GM18870 (cell line): ENCODE data around the gene NR1H4.
"Not testable (repeated sequence)": the region's sequence is repeated elsewhere in the genome, so short reads cannot be mapped to it uniquely, and the experiment has no call there.

ENCODE experiments used
- ATAC-seq: cut with Tn5 transposase; IDR thresholded peaks from one replicate; pipeline ENCODE4 v1.9.1; 2021; ENCODE audit warnings: moderate library complexity; ENCODE audit not compliant: unreplicated experiment

Gene NR1H4

DNA sequence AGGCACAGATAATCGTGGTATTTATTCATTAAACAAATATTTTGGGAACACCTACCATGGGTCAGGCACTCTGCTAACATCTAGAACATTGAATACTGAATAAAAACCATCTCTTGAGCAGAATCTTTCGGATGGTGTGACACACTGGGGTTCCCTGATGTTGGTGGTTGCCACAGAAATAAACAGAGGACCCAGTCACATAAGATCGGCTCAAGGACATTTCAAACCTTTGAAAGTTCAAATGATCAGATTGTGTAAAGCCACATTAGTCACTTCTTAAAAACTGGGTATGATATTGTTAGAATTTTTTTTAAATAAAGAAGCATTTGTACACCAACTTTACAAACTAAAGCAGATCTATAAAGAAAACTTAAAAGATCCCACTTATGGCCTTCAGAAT lies 39.0 kb downstream of the NR1H4 start:
- no peak for ATAC-seq

DNA sequence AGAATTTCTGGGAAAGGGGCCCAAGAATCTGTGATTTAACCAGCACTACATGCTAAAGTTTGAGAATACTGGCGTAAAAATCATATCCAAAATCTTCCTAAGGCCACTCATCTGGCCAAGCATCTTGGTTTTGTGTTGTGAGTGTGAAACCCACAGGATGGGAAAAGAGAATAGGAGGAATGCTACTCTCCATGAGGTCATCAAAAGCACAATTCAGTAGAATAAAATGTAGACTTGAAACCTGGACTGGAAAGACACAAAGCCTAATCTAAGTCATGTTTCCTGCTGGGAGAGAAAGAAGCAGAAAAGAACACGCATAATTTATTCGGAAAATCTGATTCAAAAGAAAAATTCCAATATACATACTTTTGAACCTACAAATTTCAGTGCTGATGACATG lies 42.3 kb downstream of the NR1H4 start:
- ATAC-seq = no peak

DNA sequence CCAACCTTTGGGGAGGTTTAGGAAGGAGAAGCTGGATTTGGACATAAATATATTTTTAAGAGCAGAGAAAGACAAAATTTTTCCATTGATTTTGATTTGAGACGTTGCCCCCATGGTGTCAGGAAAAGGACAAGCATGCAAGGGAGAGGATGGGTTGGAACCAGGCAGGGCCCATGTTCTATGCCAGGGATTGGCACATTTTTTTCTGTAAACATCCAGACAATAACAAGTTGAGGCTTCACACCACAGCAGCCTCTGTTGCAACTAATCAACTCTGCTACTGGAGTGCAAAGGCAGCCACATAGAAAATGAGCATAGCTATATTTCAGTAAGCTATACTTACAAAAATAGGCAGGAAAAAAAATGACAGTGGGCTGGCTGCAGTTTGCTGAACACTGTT lies 44.7 kb downstream of the NR1H4 start:
- no peak for ATAC-seq

DNA sequence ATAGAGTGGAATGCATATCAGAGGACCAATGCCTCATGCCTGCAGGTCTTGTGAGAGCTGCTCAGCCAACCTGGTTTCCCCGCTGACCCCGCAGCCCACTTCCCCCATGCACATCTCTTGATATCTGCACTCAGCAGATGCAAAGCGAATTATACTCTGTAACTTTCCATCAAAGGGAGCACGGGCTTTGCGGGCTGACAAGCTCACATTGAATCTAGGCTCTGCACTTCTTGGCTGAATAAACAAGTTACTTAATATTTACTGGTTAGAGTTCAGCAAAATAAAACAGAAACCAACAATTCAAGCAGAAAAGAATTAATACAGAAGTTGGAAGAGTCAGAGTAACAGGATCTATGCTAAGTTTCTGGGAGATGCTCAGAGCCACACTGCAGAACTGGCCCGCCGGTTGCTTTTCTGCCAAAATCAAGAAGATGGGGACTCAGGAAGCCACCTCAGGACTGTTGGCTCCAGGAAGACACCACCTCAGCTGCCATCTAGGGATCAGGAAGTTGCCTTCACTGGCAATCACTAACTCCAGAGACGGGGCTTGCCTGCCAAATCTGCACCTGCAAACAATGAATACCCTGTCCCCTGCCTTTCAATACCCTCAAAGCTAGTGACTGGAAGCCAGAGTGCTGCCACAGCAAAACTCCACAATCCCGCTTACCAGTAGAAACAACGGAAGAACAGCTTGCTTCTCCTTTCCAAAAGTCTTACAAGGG lies 46.5 kb downstream of the NR1H4 start:
- ATAC-seq = no peak

DNA sequence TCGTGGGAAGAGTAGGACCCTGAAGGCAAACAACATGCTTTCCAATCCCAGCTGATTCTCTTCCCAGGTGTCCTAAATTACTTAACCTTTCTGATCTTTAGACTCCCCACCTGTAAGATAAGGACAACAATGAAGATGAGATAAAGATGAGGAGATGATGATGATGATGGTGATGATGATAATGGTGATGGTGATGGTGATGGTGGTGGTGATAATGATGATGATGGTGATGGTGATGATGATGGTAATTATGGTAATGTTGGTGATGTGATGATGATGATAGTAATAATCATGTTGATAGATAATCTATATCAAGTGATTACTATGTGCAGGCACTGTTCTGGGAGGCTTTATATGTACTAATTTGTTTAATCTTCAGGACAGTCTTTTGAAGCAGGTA lies 48.3 kb downstream of the NR1H4 start:
- no peak for ATAC-seq

DNA sequence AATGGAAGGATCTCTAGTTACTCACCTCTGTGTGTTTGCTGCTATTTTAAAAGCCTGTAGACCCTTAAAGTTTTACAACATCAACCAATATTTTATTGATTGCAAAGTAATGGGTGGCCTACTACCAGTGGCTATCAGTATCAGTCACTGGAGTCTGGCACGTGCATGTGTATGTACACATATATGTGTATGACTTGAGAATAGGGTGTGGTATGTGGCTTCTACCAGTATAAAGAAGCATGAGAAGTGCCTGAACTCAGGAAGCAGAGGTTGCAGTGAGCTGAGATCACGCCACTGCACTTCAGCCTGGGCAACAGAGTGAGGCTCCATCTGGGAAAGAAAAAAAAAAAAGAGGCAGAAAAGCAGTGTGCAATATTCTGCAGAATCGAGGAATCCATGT lies 54.4 kb downstream of the NR1H4 start:
- ATAC-seq = no peak

DNA sequence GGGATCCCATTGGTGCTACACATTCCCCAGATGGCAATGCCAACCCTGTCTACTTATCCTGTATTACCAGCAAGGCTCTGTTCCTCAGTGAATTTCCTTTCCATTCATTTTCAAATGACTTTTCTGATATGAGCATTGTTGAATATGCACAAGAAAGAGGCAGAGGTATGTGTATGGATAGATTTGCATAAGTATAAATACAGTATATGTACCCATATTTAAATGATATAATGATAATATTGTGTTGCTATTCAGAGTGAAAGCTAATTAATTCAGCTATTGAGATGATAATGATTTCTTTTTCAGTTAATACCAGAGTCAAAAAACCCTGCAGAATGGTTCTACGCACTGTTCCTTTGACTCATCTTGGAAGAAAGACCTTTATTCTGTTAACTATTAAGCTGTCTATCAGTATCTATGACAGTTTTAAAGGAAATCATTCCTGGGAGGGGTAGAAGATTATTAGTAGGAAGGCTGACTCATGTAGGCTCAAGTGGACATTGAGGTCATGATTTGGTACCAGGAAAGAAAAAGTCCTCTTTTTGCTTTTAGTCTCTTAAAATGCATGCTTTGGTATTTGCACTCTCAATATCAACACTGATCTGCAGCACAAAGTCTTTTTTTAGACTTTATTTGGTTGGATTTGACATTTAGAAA lies 54.9 kb downstream of the NR1H4 start:
- no peak for ATAC-seq

DNA sequence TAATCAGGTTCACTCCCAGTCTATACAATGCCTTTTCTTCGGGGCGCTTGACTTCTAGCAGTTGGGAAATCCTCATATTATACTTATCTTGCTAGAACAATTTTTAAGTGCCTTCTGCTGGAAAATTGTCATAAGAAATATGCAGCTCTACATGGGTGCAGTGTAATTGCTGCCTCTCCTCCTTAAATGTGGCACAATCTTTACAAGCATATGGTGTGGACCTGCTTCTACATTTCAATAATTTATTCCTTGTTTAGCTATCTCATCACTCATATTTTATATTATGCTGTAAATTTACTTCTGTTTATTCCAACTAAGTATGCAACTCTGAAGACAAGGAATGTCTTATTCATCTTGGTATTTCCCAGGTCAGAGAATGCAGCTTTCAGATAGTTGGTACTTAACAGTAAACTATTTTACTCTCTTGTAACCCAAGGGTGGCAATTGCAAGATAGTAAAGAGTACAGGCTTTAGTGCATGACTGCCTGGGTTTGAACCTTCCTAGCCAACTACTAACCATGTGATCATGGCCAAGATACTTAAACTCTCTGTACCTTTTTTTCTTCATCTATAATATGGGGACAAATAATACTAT lies 56.2 kb downstream of the NR1H4 start:
- no peak for ATAC-seq

DNA sequence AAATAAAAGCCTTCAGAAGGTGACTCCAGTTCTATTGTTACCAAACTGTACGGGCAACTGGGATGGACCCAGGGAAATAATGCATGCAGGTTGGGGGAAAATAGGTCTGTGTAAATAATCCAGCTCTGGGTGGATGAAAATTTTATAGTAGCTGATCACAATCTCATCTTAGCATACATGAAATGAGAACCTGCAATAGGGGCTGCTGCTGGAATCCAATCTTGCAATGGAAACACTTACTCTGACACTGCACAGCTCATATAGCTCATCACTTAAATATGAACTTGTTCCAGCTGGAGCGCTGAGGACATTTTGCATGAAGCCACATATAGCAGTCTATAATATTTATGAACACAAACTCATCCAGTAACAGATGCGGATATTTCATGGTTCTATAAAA lies 59.7 kb downstream of the NR1H4 start:
- ATAC-seq = no peak

DNA sequence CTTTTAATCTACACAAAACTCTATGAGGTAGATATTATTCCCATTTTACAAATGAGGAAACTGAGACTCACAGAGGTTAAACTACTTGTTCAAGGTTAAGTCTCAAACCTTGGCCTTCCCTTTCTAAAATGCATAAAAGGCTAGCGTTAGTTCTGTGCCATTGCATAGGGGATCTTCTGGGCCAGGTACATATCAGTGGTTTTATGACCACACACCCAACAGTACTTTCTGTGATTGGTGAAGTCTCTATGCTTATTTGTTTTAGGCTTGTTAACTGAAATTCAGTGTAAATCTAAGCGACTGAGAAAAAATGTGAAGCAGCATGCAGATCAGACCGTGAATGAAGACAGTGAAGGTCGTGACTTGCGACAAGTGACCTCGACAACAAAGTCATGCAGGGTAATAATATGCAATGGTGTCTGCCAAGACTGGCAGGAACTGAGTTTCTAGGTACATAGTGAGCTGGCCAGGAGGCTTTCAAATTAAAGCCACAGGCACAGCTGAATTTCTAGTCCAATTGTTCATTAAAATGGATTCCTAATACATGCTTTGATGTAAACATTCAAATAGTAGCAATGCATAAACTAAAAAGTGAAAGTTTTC lies 61.1 kb downstream of the NR1H4 start:
- ATAC-seq = no peak

DNA sequence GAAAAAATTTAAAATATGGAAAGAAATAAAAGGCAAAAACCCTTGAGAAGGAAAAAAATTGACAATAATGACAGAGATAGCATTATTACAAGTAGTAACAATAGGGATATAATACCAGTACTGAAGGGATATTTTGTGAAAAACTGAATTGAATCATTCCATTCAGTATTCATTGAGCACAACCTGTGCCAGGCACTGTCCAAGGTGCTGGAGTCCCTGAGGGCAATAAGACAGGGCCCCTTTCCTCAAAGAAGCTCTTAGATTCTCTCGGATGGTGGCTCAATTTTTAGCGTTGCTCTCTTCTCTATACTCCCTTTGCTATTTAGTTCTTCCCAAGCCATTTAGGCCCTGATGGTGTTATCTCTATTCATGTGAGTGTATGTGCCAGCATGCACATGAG lies 65.5 kb downstream of the NR1H4 start:
- ATAC-seq = no peak

DNA sequence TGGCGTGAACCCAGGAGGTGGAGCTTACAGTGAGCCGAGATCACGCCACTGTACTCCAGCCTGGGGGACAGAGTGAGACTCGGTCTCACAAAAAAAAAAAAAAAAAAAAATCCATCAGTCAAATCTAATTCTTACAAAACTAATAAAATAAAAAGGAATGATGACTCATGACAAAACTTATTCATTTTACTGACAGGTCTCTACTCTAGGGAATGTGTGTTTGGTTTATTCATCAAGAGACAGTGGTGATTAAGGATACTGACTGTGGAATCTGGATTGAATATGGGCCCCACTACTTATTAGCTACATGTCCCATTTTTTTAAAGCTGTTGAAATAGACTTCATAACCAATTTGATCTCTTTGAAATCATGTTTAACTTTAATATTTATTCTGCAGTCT lies 70.5 kb downstream of the NR1H4 start:
- no peak for ATAC-seq

DNA sequence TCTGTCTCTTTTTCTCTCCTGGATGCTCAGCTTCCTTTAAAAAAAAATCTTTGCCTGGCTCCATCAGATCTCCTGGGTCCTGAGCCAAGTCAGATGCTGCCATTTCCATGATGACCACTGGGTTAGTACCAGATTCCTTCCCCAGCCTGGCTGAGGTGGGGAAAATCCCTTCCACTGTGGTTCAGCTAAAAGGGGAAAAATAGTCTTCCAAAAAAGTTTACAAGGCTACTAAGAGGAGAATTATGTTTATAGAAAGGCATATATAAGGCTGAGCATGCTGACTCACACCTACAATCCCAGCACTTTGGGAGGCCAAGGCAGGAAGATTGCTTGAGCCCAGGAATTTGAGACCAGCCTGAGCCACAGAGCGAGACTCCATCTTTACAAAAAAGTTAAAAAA lies 71.4 kb downstream of the NR1H4 start:
- no peak for ATAC-seq

DNA sequence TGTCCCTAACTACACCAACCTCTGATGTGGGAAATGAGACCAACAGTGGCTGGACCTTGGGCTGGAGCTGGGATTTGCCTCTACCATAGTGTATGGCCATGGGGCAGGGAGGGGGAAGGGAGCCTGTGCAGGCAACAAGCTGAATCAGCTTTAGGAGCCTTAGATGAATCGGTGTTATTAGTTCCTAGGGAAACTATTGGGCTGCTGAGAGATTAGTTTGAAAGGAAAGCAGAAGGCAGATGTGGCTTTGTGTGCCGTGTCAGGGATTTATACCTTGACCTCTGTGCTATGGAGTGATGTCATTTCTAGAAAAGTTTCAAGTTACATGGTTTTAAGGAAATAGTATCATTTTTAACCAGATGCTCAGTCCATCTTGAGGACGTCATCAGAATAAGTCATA lies 80.3 kb downstream of the NR1H4 start:
- no peak for ATAC-seq

DNA sequence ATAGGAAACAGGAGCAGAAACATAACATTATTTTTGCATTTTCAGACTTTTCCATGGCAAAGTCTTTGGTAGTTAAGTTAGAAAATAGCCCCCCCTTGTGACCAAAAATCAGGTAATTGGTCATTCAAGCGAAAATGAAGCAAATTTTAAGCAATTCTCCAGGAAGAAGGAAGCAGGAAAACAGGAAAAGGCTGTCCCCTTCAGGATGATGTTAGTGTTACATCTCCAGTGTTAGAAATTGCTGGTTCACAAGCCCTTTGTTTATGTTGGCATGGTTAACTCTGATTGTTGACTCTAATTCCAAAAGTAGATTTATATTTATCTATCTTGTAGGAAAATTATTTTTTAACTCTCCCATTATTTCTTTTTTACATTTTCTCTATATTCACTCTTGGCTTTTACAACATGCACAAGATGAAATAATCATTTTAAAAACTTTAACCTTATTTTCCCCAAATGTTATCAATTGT lies 81.0 kb downstream of the NR1H4 start:
- ATAC-seq = no peak

DNA sequence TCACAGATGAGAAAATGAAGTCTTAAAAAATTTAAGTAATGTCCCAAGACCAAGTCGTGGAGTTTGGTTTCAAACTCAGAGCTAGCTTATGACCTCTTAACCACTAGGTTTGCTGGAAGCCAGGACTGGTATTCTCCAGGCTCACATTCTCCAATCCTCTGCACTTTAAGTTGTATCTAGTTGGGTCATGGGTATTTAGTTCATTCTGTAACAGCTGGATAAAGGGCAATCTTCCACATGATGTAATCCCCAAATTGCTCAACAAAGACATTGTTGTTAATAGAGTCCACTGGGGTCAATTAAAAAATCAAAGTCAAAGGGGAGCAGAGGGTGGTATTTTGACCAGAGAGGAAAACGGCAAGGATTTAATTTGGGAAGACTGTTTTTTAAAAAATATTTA lies 82.1 kb downstream of the NR1H4 start:
- ATAC-seq = no peak

DNA sequence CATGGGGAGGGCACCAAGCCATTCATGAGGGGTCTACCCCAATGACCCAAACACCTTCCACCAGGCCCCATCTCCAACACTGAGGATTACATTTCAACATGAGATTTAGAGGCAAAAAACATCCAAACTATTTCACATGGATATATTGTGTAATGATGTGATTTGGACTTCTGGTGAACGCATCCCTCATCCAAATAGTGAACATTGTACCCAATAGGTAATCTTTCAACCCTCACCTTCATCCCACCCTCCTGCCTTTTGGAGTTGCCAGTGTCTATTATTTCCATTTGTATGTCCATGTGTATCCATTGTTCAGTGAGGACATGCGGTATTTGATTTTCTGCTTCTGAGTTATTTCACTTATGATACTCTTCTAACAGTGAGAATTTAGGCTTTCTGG lies 83.7 kb downstream of the NR1H4 start:
- no peak for ATAC-seq

DNA sequence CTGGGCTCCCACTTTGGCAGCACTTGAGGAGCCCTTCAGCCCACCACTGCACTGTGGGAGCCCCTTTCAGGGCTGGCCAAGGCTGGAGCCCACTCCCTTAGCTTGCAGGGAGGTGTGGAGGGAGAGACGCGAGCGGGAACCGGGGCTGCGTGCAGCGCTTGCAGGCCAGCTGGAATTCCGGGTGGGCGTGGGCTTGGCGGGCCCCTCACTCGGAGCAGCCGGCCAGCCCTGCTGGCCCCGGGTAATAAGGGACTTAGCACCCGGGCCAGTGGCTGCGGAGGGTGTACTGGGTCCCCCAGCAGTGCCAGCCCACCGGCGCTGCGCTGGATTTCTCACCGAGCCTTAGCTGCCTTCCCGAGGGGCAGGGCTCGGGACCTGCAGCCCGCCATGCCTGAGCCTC lies 85.6 kb downstream of the NR1H4 start:
- not testable (repeated sequence) for ATAC-seq

DNA sequence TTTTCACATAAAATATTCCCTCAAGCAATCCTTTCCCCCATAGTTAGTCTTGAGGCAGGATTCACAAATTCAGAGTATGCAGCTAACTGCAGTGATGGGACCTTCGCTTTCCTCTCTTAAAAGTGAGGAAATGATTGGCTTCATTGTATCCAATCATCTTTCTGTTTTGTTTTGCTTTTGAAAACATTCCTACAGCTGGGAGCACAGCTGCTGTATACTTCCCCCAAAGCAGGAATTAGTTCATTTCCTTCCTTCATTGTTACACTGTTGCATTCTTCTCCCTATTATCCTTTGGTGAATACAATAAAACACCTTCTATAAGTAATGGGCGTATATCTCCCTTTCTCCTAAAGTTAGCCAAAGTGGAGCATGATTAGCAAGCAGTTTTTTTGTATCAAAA lies 90.4 kb downstream of the NR1H4 start:
- no peak for ATAC-seq

DNA sequence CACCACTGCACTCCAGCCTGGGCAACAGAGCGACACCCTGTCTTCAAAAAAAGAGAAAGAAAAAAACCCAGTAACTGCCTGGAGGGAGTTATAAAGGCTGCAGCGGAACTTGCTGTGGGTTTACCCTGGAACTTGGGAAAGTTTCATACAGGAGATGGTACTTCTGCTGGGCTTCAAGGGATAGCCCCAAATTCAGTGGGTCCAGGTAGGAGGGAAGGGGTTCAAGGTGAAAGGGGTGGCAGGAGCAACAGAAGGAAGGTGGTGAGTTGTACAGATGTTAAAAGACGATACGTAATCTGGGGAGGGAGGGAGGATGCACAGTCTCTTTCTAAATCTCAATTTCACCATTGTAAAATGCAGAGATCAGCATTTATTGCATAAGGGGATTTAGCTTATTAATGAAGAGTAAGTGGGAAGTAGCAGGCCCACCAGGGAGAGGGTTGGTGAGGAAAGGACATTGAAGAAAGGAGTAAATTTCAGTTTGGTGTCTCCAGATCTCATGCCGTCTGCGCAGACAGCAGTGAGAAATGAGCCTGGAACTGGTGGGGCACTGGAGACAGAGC lies 91.3 kb downstream of the NR1H4 start:
- no peak for ATAC-seq

DNA sequence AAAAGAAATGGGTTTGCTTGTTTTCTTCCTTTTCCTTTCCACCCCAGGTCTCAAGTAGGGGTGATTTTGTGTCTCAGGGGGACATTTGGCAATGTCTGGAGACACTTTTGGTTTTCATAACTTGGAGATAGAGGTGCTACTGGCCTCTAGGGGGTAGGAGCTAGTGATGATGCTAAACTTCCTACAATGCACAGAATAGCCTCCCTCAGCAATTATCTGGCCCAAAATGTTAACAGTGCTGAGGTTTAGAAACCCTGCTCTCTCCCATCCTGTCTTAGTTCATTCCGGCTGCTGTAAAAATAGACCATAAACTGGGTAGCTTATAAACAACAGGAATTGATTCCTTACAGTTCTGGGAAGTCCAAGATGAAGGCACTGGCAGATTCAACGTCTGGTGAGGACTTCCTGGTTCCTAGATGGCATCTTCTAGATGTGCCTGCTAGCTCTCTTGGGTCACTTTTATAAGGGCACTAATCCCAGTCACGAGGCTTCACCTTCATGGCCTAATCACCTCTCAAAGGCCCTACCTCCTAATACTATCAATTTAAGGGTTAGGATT lies 92.4 kb downstream of the NR1H4 start:
- ATAC-seq = no peak
